Measurements from ENCODE around the gene RNF123.
A peak's percentile ranks its signal among the peaks of the same experiment; 100 is the strongest.
"Not testable (repeated sequence)": the region's sequence is repeated elsewhere in the genome, so short reads cannot be mapped to it uniquely, and the experiment has no call there.

The RNF123 gene

GRCh38 chr3:49721896-49722781 is 32.8 kb downstream of the RNF123 start:
- no peak for DNase-seq

- no peak for DNase-seq
These were observed 33.5 kb downstream of the RNF123 start for GRCh38 chr3:49722896-49723295.

- peak; percentile 76 for DNase-seq
These were observed 33.9 kb downstream of the RNF123 start for GRCh38 chr3:49723296-49723627.

- peak; percentile 98 for DNase-seq
These were observed 34.5 kb downstream of the RNF123 start, which contains the start of gene GMPPB for GRCh38 chr3:49723628-49724551. TSS of gene GMPPB (minus strand) at chr3:49723951. CDS start at chr3:49723726, 225 bp downstream.

GRCh38 chr3:49724586-49724985 is 35.2 kb downstream of the RNF123 start:
- peak; percentile 27 for DNase-seq

GRCh38 chr3:49725906-49726681 is 36.7 kb downstream of the RNF123 start:
- no peak for DNase-seq

- DNase-seq: no peak
These were observed 38.0 kb downstream of the RNF123 start for GRCh38 chr3:49727154-49727923.

GRCh38 chr3:49727924-49728361 is 38.6 kb downstream of the RNF123 start:
- DNase-seq: no peak

- peak; percentile 33 for DNase-seq
These were observed 40.7 kb downstream of the RNF123 start for GRCh38 chr3:49729966-49730609.

- no peak for DNase-seq
These were observed 43.2 kb downstream of the RNF123 start for GRCh38 chr3:49732597-49732996.

GRCh38 chr3:49733551-49733950 is 44.2 kb downstream of the RNF123 start:
- DNase-seq: no peak

GRCh38 chr3:49734752-49735151 is 45.4 kb downstream of the RNF123 start:
- DNase-seq: no peak

GRCh38 chr3:49738067-49738713 is 48.8 kb downstream of the RNF123 start:
- no peak for DNase-seq

GRCh38 chr3:49740427-49740826 is 51.1 kb downstream of the RNF123 start:
- DNase-seq: no peak

GRCh38 chr3:49745986-49746385 is 56.6 kb downstream of the RNF123 start:
- no peak for DNase-seq

GRCh38 chr3:49747792-49748480 is 58.6 kb downstream of the RNF123 start:
- no peak for DNase-seq

GRCh38 chr3:49748874-49749273 is 59.5 kb downstream of the RNF123 start:
- DNase-seq: not testable (repeated sequence)

- DNase-seq: no peak
These were observed 60.7 kb downstream of the RNF123 start for GRCh38 chr3:49750056-49750455.

- no peak for DNase-seq
These were observed 62.1 kb downstream of the RNF123 start for GRCh38 chr3:49751501-49751900.

GRCh38 chr3:49754536-49754935 is 65.2 kb downstream of the RNF123 start:
- DNase-seq: no peak
